WERI-Rb-1 (cell line): ENCODE results near the gene DGKD.

Source experiments
- DNase-seq: peaks from one replicate; pipeline ENCODE4 v3.0.0-alpha.2; 2020
- H3K27ac ChIP-seq: fragments of 250-450 bp; sonication (Bioruptor Pico); 2 replicates; pipeline ENCODE4 v1.5.1; 2020; ENCODE audit warnings: mild to moderate bottlenecking, moderate library complexity
- H3K27me3 ChIP-seq: fragments of 250-450 bp; sonication (Bioruptor Pico); 2 replicates; pipeline ENCODE4 v1.5.1; 2021; ENCODE audit warnings: mild to moderate bottlenecking, low read depth, moderate library complexity; ENCODE audit not compliant: insufficient read depth, severe bottlenecking
- H3K36me3 ChIP-seq: fragments of 250-450 bp; sonication (Bioruptor Pico); 2 replicates; pipeline ENCODE4 v1.5.1; 2020; ENCODE audit warnings: mild to moderate bottlenecking, moderate library complexity
- H3K4me3 ChIP-seq: 2 replicates; pipeline ENCODE4 v1.5.1; 2011; ENCODE audit warnings: low read depth, mild to moderate bottlenecking, control low read depth, low read length
- H3K9me3 ChIP-seq: fragments of 250-450 bp; sonication (Bioruptor Pico); 2 replicates; pipeline ENCODE4 v1.5.1; 2021; ENCODE audit warnings: mild to moderate bottlenecking, moderate library complexity; ENCODE audit not compliant: severe bottlenecking
- TF ChIP-seq, protein P1 (sequence below): IDR thresholded peaks from 2 replicates; pipeline ENCODE4 v1.5.1; 2011; ENCODE audit warnings: low read depth, mild to moderate bottlenecking, control low read depth, inconsistent platforms, low read length

The DGKD gene

DNA sequence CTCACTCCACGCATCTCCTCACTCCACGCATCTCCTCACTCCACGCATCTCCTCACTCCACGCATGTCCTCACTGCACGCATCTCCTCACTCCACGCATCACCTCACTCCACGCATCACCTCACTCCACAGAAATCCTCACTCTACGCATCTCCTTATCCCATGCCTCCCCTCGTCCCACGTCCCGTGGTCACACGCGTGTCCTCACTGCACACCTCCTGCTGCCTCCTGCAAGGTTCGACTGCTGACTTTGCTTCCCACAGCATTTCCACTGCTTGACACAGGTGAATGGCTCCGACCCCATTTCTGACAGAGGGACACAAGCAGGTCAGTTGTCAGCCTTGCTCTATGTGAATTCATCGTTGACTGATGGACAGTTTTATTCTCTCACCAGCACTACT, 109.3 kb downstream of the DGKD start:
- DNase-seq, result no peak
- Histone ChIP-seq H3K27me3 (no peaks in the 10 kb centered on the region), H3K27ac (no peak overlapping the region), H3K4me3 (no peak overlapping the region), H3K36me3 (peaks cover 23% of the 10 kb centered on the region), H3K9me3 (no peaks in the 10 kb centered on the region)
- TF ChIP-seq, protein P1, sequence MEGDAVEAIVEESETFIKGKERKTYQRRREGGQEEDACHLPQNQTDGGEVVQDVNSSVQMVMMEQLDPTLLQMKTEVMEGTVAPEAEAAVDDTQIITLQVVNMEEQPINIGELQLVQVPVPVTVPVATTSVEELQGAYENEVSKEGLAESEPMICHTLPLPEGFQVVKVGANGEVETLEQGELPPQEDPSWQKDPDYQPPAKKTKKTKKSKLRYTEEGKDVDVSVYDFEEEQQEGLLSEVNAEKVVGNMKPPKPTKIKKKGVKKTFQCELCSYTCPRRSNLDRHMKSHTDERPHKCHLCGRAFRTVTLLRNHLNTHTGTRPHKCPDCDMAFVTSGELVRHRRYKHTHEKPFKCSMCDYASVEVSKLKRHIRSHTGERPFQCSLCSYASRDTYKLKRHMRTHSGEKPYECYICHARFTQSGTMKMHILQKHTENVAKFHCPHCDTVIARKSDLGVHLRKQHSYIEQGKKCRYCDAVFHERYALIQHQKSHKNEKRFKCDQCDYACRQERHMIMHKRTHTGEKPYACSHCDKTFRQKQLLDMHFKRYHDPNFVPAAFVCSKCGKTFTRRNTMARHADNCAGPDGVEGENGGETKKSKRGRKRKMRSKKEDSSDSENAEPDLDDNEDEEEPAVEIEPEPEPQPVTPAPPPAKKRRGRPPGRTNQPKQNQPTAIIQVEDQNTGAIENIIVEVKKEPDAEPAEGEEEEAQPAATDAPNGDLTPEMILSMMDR, result no peak

DNA sequence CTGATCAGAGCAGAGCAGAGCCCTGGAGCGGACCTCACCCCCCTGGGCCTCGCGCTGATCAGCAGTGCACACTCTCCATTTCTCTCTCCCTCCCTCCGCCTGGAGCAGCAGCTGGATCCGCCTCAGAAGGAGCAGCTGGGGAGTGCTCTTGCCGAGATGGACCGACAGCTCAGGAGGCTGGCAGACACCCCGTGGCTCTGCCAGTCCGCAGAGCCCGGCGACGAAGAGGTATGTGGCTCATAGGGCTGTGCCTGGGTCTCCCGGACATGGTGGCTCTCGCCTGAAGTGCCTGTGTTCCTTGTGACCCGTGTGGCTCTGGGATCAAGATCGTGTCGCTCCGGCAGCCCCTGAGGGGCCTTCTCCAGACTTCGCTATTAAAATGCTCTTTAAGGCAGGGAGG, 109.8 kb downstream of the DGKD start:
- no peak for DNase-seq
- Histone ChIP-seq H3K36me3 (peaks cover 21% of the 10 kb centered on the region), H3K27ac (no peak overlapping the region), H3K4me3 (no peak overlapping the region), H3K27me3 (no peaks in the 10 kb centered on the region), H3K9me3 (no peaks in the 10 kb centered on the region)
- TF ChIP-seq, protein P1, result no peak

DNA sequence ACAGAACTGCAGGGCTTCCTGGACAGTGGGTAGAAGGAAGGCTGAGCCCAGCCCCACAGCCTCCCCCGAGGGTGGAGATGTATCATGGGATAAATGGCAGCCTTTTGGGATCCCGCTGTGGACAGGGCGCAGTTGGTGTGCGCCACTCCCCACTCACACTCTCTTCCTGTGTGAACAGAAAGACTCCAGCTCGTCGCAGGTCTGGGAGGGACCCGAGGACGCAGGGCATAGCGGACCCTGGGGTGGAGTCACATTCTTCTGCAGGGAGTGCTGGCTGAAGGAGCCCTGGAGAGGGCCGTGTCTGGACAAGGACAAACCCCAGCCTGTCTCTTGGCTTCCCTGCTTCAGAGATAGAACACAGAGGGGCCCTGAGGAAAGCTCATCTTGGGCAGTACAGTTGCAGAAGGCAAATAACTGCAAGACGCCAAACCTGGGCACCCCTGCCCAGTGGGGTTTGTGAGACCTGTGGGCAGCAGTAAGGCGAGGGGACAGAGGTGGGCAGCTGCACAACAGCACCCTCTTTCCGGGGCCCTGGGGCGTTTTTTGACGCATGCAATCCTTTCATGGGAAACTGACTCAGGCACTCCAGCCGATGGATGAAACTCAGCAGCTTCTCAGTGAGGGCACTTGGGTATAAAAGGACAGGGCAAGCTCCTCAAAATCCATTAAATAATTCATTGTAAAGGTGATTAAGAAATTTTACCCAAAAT, 110.4 kb downstream of the DGKD start:
- TF ChIP-seq, protein P1, result no peak
- no peaks in the 10 kb centered on the region for H3K9me3 ChIP-seq
- no peak overlapping the region for H3K27ac ChIP-seq
- no peak for DNase-seq
- no peaks in the 10 kb centered on the region for H3K27me3 ChIP-seq
- no peak overlapping the region for H3K4me3 ChIP-seq
- peaks cover 21% of the 10 kb centered on the region for H3K36me3 ChIP-seq

DNA sequence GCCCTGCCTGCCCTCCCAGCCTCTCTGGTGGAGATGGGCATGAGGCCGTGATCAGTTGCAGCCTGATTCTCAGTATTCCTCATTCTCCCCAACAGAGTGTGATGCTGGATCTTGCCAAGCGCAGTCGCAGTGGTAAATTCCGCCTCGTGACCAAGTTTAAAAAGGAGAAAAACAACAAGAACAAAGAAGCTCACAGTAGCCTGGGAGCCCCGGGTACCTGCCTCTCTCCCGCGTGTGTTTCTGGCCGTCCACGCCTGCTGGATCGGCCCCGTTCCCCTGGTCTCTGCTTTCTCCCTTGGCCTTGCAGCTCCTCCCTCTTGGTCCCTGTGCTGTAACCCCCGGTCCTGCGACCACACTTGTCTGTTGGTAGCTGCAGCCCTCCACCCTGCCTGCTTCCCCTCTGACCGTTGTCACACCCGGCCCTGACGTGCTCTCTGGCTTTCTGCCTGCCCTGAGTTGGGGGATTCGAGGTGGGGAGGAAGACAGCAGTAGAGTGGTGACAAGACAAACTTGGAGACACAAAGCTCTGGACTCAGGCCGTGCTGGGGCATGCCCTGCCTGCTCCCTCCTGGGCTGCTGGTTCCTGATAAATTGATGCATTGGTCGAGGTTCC, 112.8 kb downstream of the DGKD start:
- TF ChIP-seq, protein P1, result no peak
- Histone ChIP-seq H3K27ac (no peak overlapping the region), H3K4me3 (no peak overlapping the region), H3K9me3 (no peaks in the 10 kb centered on the region), H3K36me3 (peaks cover 21% of the 10 kb centered on the region), H3K27me3 (no peaks in the 10 kb centered on the region)
- no peak for DNase-seq

DNA sequence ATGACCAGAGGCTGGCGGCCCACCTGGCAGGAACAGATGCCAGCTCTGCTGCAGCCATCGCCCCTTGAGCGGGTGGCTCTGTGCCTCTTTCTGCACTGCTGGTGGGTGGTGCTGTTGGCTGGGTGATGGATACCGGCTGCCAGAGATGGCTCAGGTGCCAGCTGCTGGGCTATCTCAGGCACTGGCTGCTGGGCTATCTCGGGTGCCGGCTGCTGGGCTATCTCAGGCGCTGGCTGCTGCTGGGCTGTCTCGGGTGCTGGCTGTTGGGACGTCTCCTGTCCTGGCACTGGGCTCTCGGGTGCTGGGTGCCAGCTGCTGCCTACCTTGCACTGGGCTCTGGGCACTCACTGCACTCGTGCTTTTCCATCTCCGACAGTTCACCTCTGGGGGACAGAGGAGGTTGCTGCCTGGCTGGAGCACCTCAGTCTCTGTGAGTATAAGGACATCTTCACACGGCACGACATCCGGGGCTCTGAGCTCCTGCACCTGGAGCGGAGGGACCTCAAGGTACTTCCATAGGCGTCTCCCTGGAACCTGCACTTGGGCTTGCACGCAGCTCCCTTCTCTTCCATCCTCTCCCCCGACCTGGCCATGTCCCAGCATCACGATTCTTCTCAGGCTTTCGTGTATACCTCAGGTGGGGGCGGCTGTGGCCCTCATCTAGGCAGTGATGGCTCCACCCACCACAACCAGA, 113.9 kb downstream of the DGKD start:
- no peak for DNase-seq
- TF ChIP-seq, protein P1, result no peak
- Histone ChIP-seq H3K36me3 (peaks cover 16% of the 10 kb centered on the region), H3K27me3 (no peaks in the 10 kb centered on the region), H3K9me3 (no peaks in the 10 kb centered on the region), H3K4me3 (no peak overlapping the region), H3K27ac (no peak overlapping the region)
